IPS-18c (cell line): ENCODE measurements around the gene WDR86.

Experiments
- H3K4me3 ChIP-seq: 2 replicates; pipeline ENCODE4 v1.7.0; 2013; ENCODE audit warnings: low read depth, mild to moderate bottlenecking, low read length, moderate library complexity; ENCODE audit not compliant: insufficient read depth
- H3K9me3 ChIP-seq: one replicate; pipeline ENCODE4 v1.6.1; 2013; ENCODE audit warnings: mild to moderate bottlenecking, low read length, moderate library complexity; ENCODE audit not compliant: control insufficient read depth, insufficient read depth

Gene WDR86

DNA sequence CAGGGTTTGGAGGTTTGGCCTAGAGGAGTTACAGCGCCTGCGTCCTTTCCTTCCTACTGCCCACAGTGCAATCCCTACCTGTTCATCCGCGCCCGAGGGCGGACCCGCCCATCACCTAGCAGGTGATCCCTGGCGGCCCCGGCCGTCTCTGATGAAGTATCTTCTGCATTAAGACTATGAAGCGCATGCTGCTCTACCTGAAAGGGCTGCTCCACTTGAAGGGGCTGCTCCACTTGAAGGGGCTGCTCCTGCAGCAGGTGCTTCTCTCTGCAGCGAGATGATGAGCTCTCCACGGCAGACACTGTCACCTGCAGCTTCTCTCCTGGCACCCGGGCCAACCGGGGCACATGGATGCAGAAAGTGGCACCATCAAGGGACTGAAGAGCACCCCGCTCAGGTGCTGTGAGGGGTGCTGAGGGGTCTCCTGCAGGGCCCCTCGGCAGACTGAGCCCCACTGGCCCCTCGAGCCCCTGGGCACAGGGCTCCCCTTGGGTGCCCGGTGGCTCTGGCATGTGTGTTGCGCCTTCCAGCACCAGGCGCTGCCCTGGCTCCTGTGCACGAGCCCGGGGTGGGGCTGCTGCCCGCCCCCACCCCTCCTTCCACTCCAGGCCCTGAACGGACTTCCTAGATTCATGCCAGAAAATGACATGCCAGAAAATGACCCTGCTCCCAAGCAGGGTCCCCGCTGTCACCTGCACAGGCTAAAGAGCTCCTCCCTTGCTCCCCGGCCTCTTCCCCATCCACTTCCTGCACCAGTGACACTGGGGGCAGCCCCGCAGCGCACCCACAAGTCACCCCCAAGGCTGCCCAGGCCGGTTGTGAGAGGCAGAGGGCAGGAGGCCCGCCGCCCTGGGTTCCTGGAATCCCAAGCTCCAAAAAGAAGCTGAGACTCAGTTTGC, 29.4 kb downstream of the WDR86 start:
- peak overlapping the region; percentile 51; the same call in 1 of the 2 replicates for H3K4me3 ChIP-seq
- peaks cover 2% of the 10 kb centered on the region for H3K9me3 ChIP-seq

GRCh38 chr7:151379534-151380198, 30.2 kb downstream of the WDR86 start:
- no peak overlapping the region for H3K4me3 ChIP-seq
- H3K9me3 ChIP-seq = peaks cover 2% of the 10 kb centered on the region

- no peak overlapping the region for H3K4me3 ChIP-seq
- peaks cover 2% of the 10 kb centered on the region for H3K9me3 ChIP-seq
Observed at GRCh38 chr7:151379193-151379520, 30.7 kb downstream of the WDR86 start.

- Histone ChIP-seq H3K9me3 (peaks cover 2% of the 10 kb centered on the region), H3K4me3 (no peak overlapping the region)
Observed at GRCh38 chr7:151378496-151379192, 31.2 kb downstream of the WDR86 start.

DNA sequence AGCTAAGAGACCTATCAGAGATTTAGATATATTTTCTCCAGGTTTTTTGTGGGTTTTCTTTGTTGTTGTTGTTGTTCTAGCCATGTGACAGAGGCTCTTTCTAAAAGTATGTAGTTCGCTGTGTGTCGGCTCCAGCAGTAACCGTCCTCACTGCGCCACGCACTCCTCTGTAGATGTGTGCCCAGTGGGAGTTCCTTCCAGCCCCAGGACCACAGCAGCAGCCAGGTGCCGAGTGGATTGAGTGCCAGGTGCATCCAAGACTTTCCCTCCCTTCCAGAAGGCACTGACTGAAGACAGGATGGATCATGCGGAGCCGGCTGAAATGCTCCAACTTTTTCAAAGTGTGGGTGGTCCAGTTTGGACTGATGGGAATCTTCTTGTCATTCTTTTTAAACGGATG, 31.8 kb downstream of the WDR86 start:
- H3K4me3 ChIP-seq = no peak overlapping the region
- peaks cover 2% of the 10 kb centered on the region for H3K9me3 ChIP-seq

- Histone ChIP-seq H3K9me3 (peaks cover 2% of the 10 kb centered on the region), H3K4me3 (no peak overlapping the region)
Observed at GRCh38 chr7:151377406-151377805, 32.4 kb downstream of the WDR86 start.

GRCh38 chr7:151376218-151376902, 33.5 kb downstream of the WDR86 start:
- peaks cover 2% of the 10 kb centered on the region for H3K9me3 ChIP-seq
- H3K4me3 ChIP-seq = no peak overlapping the region

- Histone ChIP-seq H3K9me3 (peaks cover 2% of the 10 kb centered on the region), H3K4me3 (no peak overlapping the region)
Observed at GRCh38 chr7:151375530-151376217, 34.2 kb downstream of the WDR86 start.

GRCh38 chr7:151374726-151375125, 35.1 kb downstream of the WDR86 start:
- H3K4me3 ChIP-seq = no peak overlapping the region
- peaks cover 2% of the 10 kb centered on the region for H3K9me3 ChIP-seq

DNA sequence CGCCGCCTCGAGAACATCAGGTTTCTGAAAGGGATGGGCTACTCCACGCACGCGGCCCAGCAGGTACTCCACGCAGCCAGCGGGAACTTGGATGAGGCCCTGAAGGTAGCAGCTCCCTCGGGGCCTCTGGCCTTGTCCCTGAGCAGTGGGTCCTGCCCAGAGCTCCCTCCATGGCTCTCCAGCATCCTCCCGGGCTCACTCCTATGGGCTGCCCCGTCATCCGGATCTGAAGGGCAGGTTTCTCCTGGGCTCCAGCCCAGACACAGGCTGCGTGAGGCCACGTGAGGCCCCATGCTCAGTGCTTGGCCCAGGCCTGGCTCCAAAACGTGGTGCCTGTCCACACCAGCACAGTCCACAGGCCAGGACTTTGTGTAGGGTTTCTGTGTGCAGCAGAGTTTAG, 35.7 kb downstream of the WDR86 start:
- Histone ChIP-seq H3K4me3 (no peak overlapping the region), H3K9me3 (peaks cover 2% of the 10 kb centered on the region)

DNA sequence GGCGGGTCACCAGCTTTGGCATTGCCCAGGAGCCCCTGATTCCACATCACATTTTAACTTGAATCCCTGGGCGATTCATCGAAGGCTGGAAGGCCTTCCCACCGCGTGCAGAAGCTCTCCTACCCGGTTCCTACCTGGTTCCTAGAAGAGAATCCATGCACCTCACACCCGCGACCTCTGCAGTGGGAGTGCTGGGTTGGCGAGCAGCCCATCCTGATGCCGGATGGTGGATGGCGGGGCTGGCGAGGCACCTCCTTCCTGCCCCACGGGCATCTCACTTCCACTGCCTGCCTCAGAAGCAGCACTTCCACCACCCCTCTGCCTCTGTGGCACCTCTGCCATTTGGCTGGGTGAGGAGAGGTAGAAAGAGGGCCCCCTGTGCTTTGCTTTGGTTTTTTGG, 36.2 kb downstream of the WDR86 start:
- no peak overlapping the region for H3K4me3 ChIP-seq
- H3K9me3 ChIP-seq = peaks cover 2% of the 10 kb centered on the region

- H3K9me3 ChIP-seq = peaks cover 2% of the 10 kb centered on the region
- H3K4me3 ChIP-seq = no peak overlapping the region
Observed at GRCh38 chr7:151372612-151373265, 37.1 kb downstream of the WDR86 start.

DNA sequence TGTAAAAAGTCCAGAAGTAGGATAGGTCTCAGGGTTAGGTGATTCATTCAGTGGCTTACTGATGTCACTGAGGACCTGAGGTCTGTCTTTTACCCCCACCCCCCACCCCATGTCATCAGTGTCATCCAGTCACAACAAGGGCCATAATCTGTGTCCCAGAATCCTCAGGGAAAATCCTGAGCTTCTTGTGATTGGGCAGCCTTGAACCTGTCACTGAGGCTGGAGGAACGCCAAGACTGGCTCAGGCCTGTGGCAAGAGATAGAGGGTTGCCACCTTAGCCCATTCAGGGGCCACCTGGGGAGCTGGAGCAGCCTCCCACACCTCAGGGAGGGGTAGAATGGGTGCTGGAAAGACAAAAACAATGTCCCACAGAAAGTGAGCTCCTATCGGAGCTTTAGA, 38.6 kb downstream of the WDR86 start:
- Histone ChIP-seq H3K4me3 (no peak overlapping the region), H3K9me3 (no peaks in the 10 kb centered on the region)

DNA sequence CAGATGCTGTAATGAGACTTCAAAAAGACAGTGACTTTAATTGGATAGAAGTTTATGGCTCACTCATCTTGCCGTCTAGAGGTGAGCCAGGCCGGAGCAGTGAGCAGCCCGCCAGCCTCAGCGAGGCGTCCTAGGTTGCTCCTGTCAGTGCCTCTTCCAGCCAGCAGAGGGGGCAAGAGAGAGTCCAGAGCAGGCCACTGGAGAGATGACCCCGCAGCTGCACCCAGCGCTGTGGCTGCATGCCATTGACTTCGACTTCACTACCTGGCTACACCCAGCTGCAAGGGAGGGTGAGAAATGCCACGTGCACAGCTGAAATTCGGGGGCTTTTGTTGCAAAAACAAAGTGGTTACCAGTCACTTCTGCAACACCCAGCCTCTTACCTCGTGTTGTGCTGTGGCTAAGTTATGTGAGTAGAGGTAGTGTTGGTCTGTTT, 41.7 kb downstream of the WDR86 start:
- Histone ChIP-seq H3K9me3 (no peaks in the 10 kb centered on the region), H3K4me3 (no peak overlapping the region)

GRCh38 chr7:151367284-151367683, 42.6 kb downstream of the WDR86 start:
- no peaks in the 10 kb centered on the region for H3K9me3 ChIP-seq

GRCh38 chr7:151366880-151367222, 43.0 kb downstream of the WDR86 start:
- Histone ChIP-seq H3K9me3 (no peaks in the 10 kb centered on the region), H3K4me3 (no peak overlapping the region)

More at GRCh38 chr7:151367284-151367683, 42.6 kb downstream of the WDR86 start:
- no peak overlapping the region for H3K4me3 ChIP-seq
